Mammary epithelial cell (primary cell): ENCODE measurements around the gene INPP5A.

Source experiments
- CTCF ChIP-seq, 2 donors: IDR thresholded peaks in 1 of 2; conservative IDR thresholded peaks in 1 of 2; 2 replicates each; pipeline ENCODE4 v1.5.1; 2011 to 2012; ENCODE audit warnings: inconsistent platforms in 2 of 2, low read length in 2 of 2, mild to moderate bottlenecking in 2 of 2, control low read depth in 1 of 2, low read depth in 1 of 2; ENCODE audit not compliant: insufficient read depth in 1 of 2; ENCODE audit errors: extremely low read depth in 1 of 2
- EZH2 ChIP-seq: IDR thresholded peaks from 2 replicates; pipeline ENCODE4 v1.6.1; 2012; ENCODE audit warnings: low read length, inconsistent platforms, borderline replicate concordance

GRCh38 chr10:132507409-132507955 is 30.1 kb upstream of the INPP5A start:
- TF ChIP-seq CTCF (conservative IDR thresholded peaks at IDR 0.05 in 1 of 2, IDR thresholded peaks at IDR 0.05 in 1 of 2; ENCODE audit: extremely low read depth in 1 of 2, insufficient read depth in 1 of 2, low read depth in 1 of 2, low read length in 2 of 2) = no peak
- TF ChIP-seq EZH2 = no peak
